Muscle of arm (tissue), 14 donors: ENCODE data around the gene CNR2. TPM values are rescaled to one million over a fixed set of nuclear protein-coding genes. Genes with fewer than 3 reads are reported as not detected.
"Not testable (repeated sequence)": the region's sequence is repeated elsewhere in the genome, so short reads cannot be mapped to it uniquely, and the experiment has no call there.

ENCODE experiments used
- DNase-seq: peaks from one replicate; pipeline ENCODE4 v3.0.0-alpha.2; 2013
- long read RNA-seq, 11 donors: transcript quantifications; one replicate each; lab custom pipeline, GENCODE V29; 2026
- polyA plus RNA-seq, 12 donors: library from polyadenylated mRNA; unstranded; fragments of 120-200 nt; gene quantifications; one replicate each; pipeline ENCODE4 v1.2.1, GENCODE V29; 2013; ENCODE audit not compliant: insufficient read length in 12 of 12

CNR2 gene
- polyA plus RNA-seq = under 1 TPM in 9 of 12 donors, not detected in 3; 0.03 to 0.47 (median 0.08) TPM
- long read RNA-seq, donor 1 = 0 reads
- long read RNA-seq, donor 2 = 0 reads
- long read RNA-seq, donor 3 = 0 reads
- long read RNA-seq, donor 4 = 0 reads
- long read RNA-seq, donor 5 = 0 reads
- long read RNA-seq, donor 6 = 0 reads
- long read RNA-seq, donor 7 = 0 reads
- long read RNA-seq, donor 8 = 0 reads
- long read RNA-seq, donor 9 = 0 reads
- long read RNA-seq, donor 10 = 0 reads
- long read RNA-seq, donor 11 = 0 reads

GRCh38 chr1:23913212-23913880 lies at the start of gene CNR2:
TSS of gene CNR2 (minus strand) at chr1:23913362. CDS start at chr1:23875617, 37,745 bp downstream.
- DNase-seq = no peak

GRCh38 chr1:23960291-23961020 lies 47.3 kb upstream of the CNR2 start:
- peak; percentile 63 for DNase-seq

- peak; percentile 97 for DNase-seq
Observed at GRCh38 chr1:23959461-23960290, 46.5 kb upstream of the CNR2 start, which contains the start of gene PNRC2. TSS of gene PNRC2 (plus strand) at chr1:23959828. CDS start at chr1:23961458, 1,630 bp downstream.

GRCh38 chr1:23958810-23959460 lies 45.8 kb upstream of the CNR2 start:
- peak; percentile 90 for DNase-seq

- not testable (repeated sequence) for DNase-seq
Observed at GRCh38 chr1:23958040-23958809, 45.1 kb upstream of the CNR2 start.

GRCh38 chr1:23957096-23957495 lies 43.9 kb upstream of the CNR2 start:
- no peak for DNase-seq

GRCh38 chr1:23953020-23953419 lies 39.9 kb upstream of the CNR2 start:
- DNase-seq = no peak

- DNase-seq = no peak
Observed at GRCh38 chr1:23947366-23947765, 34.2 kb upstream of the CNR2 start.

- DNase-seq = no peak
Observed at GRCh38 chr1:23936481-23937176, 23.5 kb upstream of the CNR2 start.

GRCh38 chr1:23931491-23931880 lies 18.3 kb upstream of the CNR2 start:
- no peak for DNase-seq

GRCh38 chr1:23930861-23931490 lies 17.8 kb upstream of the CNR2 start:
- DNase-seq = peak; percentile 40

- no peak for DNase-seq
Observed at GRCh38 chr1:23930270-23930669, 17.1 kb upstream of the CNR2 start.

- no peak for DNase-seq
Observed at GRCh38 chr1:23928789-23929188, 15.6 kb upstream of the CNR2 start.

- no peak for DNase-seq
Observed at GRCh38 chr1:23927097-23927496, 13.9 kb upstream of the CNR2 start.

- DNase-seq = no peak
Observed at GRCh38 chr1:23925279-23925678, 12.1 kb upstream of the CNR2 start.

GRCh38 chr1:23924601-23925000 lies 11.4 kb upstream of the CNR2 start:
- DNase-seq = no peak

GRCh38 chr1:23923592-23924499 lies 10.7 kb upstream of the CNR2 start:
- peak; percentile 68 for DNase-seq

GRCh38 chr1:23922321-23922943 lies 9.3 kb upstream of the CNR2 start:
- DNase-seq = no peak
